GM12872 (cell line): Measurements from ENCODE around the gene TOPORS.

ENCODE experiments used
- CTCF ChIP-seq: IDR thresholded peaks from 3 replicates; pipeline ENCODE4 v1.5.1; 2011; ENCODE audit warnings: low read depth, mild to moderate bottlenecking, low read length, moderate library complexity; ENCODE audit not compliant: insufficient read depth

Gene TOPORS

GRCh38 chr9:32533816-32534215, 18.6 kb downstream of the TOPORS start:
- TF ChIP-seq CTCF, result no peak

DNA sequence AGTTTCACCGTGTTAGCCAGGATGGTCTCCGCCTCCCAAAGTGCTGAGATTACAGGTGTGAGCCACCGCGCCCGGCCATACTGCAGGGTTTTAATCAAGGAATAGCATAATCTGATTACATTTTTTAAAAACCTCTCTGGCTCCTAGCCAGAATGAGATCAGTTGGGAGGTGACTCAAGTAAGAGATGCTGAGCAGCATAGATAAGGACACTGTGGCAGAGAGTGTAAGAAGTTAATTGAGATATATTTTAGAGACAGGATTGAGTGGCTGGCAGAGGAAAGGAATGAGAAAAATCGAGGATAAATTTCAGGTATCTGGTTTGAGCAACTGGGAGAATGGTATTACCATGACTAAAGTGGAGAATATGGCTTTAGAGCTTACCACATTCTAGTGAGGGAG, 19.1 kb downstream of the TOPORS start:
- no peak for TF ChIP-seq CTCF

DNA sequence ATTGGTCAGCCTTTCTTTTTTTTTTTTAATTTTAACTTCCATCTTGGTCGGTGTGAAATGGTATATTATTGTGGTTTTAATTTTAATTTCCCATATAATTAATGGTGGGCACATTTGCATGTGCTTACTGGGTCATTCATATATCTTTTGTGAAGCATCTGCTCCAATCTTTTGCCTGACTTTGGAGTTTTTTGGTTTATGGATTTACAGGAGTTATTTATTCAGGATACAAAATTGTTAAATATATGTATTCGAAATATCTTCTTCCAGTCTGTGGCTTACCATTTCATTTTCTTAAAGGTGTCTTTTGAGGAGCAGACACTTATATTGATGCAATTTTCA, 25.7 kb downstream of the TOPORS start:
- no peak for TF ChIP-seq CTCF

GRCh38 chr9:32526041-32526706, 26.2 kb downstream of the TOPORS start, which contains the start of gene RIGI:
Gene RIGI (minus strand): TSS chr9:32526196. CDS start chr9:32526166, 30 bp downstream.
- TF ChIP-seq CTCF, result peak; percentile 41

DNA sequence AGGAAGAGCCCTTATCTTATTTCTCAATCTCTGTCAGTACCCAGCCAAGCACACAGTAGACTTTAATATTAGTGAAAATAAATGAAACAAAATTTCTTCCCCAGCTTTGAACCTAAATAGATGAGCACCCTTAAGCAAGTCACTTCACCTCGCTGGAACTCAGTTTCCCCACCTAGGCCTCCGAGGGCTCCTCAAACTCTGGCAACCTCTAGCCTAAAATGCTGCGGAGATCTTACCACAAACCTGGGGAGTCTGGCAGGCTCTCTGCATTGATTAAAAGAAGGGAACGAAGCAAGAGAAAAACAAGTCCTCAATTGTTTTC, 26.7 kb downstream of the TOPORS start:
- no peak for TF ChIP-seq CTCF

DNA sequence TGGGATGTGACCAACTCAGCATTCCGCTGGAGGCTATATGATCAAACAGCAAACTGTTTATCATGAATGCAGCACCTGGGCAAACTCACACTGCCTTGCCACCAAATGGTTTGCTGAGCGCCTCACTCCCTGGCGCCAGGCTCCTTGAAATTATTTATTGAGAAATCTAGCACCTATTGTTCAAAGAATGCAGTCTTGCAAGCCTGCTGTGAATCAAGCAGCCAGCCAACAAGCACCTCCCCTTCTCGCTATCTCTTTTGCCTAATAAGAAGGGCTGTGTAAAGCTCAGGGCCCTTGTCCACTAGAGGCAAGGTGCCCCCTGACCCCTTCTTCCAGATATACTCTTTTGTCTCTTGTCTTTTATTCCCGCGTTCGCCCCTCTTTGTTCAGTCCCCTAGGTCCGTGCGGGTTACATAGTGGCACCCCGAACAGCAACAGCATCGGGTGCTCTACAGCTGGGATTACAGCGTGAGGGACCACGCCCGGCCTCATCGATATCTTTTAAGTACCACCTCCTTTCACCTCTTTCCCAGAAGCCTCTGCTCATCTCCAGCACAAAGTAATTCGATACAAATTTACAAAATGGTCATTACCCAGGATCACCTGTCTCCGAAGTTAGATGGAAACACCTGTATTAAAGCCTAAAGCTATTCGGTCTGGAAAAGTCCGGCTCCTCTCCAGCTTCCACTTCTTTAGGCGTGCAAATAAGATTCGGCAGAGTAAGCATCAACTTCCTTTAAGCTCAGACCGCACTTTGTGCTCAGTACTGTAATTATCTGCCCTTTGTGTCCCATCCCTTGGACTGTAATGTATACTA, 27.3 kb downstream of the TOPORS start:
- no peak for TF ChIP-seq CTCF

DNA sequence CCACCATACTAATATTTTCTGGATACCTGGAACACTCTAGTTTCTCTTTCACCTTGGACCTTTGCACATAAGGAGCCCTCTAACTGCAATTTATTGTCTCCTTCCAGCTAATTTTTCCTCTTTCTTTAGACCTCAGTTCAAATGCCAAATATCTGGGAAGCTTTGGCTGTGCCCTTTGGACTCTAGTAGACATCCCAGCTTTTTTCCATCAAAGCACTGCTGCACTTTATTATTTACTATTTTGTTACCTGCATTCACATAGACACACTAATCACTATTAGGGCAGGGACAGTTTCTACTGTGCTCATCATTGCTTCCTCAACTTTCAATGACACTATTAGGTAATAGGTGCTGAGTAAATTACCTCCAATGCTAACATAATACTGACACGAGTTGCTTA, 28.5 kb downstream of the TOPORS start:
- TF ChIP-seq CTCF, result no peak
